ENCODE measurements around the gene SELENOO.

- TF ChIP-seq CTCF (IDR thresholded peaks at IDR 0.05; ENCODE audit: borderline replicate concordance, extremely low read depth, low read length, poor library complexity, severe bottlenecking) (no peak), EZH2 (IDR thresholded peaks at IDR 0.05; ENCODE audit: borderline replicate concordance, low read depth, low read length, severe bottlenecking) (no peak)
These were observed 27.6 kb downstream of the SELENOO start for GRCh38 chr22:50228366-50228765.

Measured in DND-41 (cell line).